ENCODE results near the gene ETFB. TPM values are rescaled to one million over a fixed set of nuclear protein-coding genes. Genes with fewer than 3 reads are reported as not detected.

Gene ETFB
- total RNA-seq, 2 donors from 2014 or later: 44.4 to 50.8 TPM

DNA sequence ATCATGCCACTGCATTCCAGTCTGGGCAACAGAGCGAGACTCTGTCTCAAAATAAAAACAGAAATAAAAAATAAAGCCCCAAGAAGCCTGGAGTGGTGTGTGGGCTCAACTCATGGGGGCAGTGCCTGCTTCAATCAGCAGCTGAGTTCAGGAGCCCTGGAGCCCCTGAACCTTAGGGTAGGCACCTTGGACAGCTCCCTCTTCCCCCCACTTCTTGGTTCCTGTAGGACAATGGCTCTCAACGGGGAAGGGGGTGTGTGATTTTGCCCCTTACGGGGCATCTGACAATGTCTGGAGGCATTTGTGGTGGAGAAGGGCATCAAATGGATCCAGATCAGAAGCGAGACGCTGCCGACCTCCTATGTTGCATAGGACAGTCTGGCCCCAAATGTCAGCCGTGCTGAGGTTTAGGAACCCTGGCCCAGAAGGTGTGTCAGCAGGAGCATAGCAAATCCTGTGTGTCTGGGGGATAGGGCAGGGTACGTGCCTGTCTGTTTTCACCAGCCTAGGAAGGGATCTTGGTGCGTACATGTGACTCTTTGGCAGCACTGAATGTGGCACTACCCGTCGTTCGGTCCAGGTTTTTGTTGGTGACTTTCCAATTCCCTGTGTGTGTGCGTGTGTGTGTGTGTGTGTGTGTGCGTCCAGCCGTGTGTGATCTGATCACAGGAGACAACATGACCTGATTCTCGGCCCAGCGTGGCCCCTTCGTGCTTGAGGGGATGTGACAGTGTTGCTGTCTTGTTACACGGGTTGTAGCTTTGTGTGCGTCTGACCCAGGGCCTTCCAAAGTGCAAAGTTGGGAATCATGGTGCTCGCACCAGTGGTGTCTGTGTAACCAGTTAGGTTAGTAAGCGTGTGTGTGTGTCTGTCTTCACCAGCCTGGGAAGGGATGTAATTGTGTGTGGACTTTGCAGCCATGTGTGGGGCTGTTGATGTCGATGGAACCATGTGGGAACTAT lies 47.2 kb downstream of the ETFB start:
- no peak for DNase-seq (ENCODE audit: low spot score)
- intact Hi-C loops (cut with DNase I): no loop called here

DNA sequence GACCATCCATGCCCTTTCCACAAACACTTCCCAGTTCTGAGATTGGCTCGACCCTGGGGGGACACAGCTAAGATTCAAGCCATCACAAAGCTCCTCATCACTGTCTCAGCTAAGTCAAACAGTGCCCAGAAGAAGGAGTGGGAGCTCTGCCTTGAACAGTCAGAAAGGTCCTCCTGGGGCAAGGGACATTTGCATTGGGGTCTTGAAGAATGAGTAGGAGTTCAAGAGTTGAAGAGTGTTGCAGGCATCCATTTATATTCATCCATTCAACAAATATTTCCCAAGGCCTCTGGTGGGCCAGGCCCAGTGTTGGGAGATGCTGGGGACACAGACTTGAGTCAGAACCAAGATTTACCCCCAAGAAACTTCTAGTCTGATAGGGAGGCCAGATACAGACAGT lies 48.2 kb downstream of the ETFB start:
- DNase-seq (ENCODE audit: low spot score): no peak
- intact Hi-C loops (cut with DNase I): no loop called here

DNA sequence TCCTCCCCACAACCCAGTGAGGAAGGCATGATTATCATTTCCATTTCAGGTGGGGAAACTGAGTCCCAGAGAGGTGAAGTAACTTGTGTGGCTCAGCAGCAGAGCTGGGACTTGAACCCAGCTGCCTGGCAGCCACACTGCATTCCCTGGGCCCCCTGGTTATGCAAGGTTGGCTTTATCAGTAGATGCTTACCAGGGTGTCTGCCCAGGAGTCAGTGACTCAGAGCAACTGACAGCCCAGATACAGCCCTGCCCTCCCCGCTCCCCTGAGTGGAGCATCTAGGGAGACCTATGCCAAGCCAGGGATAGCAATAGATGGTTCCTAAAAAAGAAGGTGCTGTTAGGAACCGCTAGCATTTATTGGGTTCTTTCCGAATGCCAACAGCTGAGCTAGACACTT lies 48.8 kb downstream of the ETFB start:
- intact Hi-C loops (cut with DNase I): no loop called here
- DNase-seq (ENCODE audit: low spot score): no peak

DNA sequence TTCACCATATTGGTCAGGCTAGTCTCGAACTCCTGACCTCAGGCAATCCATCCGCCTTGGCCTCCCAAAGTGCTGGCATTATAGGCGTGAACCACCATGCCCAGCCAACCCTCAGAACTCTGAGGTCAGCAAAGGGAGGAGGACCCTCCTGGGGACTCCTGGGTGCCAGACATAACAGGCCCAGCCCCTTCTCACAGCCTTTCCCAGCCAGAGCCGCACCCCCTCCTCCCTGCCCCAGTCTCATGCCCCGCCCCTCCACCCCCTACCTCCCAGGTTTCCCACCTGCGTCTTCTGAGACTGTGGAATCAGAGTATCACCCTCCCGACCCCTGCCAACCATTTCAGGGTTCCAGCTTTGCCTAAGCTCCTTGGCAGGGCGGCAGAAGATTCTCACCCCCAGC lies 49.5 kb downstream of the ETFB start:
- intact Hi-C loops (cut with DNase I): no loop called here

DNA sequence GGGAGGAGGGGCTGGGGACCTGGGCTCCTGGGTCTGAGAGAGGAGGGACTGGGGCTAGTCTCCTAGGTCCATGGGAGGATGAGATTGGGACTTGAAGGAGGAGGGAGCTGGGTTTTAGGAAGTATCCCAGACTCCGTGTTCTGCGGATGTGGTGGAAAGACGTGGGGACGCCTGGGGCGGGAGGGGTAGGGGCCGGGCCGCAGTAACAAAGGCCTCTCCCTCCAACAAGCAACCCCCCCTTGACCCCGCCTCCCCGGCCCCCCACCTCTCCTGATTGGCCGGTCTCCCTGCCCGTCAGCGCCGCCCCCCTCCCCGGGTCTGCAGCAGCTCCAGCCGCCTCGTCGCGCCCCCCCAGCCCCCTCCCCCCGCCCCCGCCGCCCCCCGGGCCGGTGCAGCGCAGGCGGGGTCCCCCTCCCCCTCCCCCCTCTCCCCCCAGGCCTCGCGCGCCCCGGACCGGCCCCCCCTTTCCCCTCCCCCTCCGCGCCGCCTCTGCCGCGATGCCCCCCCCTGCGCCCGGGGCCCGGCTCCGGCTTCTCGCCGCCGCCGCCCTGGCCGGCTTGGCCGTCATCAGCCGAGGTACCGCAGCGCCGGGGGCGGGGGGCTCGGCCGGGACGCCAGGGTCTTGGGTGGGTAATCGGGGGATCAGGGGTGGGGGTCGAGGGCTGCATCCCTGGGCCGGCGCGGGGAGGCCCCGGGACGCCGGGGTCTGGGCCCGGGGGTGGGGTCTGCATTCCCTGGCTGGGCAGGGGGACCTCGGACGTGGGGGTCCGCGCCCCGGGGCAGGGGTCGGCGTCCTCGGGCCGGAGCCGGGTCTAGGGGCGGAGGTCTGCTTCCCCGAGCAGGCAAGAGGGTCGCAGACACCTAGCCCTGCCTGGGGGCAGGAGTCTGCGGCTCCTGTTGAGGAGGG lies 54.6 kb downstream of the ETFB start, which contains the start of gene IGLON5:
Gene IGLON5 (plus strand): TSS at position 294 of the 907 bp plus-strand sequence. CDS start 204 bp downstream, at position 498.
- intact Hi-C loops (cut with DNase I): no loop called here
- DNase-seq (ENCODE audit: low spot score): peak; percentile 76

More for the DNA sequence above, 49.5 kb downstream of the ETFB start:
- DNase-seq (ENCODE audit: low spot score): no peak

DNA sequence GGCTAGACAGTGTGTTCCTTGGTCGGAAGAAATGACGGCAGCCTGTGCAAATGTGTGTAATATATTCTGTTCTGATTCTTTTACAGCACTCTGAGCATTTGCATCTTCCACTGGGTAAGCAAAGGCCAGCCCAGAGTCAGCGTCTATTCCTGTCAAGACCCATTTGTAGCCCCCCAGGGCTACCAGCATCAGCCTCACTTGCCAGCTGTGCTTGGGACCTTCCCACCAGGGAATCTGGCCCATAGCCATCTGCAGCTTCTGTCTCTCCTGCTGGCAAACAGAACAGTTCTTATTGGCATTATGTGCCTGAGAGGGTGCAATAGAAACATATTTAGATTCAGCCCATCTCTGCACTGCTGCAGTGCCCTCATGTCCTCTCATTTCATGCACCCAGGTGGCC lies 60.7 kb downstream of the ETFB start:
- DNase-seq (ENCODE audit: low spot score): peak; percentile 35
- intact Hi-C loops (cut with DNase I): no loop called here

DNA sequence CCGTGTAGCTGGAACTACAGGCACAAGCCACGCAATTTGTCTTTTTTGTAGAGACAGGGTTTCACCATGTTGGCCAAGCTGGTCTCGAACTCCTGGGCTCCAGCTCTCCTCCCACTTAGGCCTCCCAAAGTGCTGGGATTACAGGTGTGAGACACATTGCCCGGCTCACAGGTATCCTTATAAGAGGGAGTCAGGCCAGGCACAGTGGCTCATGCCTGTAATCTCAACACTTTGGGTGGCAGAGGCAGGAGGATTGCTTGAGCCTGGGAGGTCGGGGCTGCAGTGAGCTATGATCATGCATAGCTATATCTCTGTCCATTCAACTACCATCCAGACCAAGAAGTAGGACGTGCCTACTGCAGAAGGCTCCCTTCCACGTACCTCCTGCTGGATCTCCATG lies 64.9 kb downstream of the ETFB start:
- DNase-seq (ENCODE audit: low spot score): no peak
- intact Hi-C loops (cut with DNase I): no loop called here

DNA sequence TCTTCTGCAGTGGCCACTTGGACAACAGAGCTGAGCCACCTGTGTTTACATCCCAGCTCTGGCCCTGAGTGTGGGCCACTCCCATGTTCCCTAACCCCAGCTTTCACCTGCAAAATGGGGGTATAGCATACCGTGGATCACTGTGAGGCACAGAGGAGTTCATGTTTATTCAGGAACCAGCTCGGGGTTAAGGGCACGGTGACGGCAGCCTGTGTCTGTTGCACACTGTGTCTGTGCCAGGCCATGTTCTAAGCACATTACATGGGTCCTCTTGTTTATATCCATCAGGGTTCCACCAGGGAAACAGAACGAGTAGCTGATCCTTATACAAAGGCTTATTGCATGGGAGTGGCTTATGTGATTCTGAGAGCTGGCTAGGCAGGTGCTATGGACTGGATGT lies 68.8 kb downstream of the ETFB start:
- intact Hi-C loops (cut with DNase I): no loop called here
- DNase-seq (ENCODE audit: low spot score): no peak

DNA sequence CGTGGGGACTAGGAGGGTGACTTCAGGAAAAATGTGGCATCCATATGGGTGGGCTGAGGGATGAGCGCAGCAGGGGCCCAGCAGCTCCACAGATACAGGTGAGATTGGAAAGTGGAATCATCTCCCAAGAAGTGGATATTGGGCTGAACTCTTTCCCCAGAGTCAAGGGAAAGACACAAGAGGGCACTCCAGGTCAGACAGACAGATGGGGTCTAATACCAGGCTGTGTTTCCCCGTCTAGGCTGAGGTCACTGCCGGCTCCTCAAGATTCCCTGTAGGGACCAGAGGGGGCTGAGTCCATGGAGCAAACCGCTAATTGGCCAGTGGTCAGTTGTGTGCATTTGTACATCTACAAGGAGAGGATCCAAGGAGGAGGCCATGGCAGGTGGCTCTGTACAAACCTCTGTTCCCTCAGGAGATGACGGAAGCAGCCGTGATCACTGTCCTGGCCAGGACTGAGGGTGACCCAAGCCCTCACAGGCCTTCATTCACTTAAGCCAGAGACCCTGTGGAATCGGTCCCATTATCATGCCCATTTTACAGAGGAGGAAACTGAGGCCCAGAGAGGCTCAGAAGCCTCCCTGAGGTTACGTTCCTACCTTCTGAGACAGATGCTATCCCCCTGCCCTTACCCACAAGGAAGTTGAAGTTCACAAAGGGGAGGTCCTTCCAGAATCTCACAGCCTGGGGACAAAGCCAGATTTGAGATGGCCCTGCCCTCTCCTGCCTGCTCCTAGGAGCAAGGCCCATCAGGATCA lies 69.7 kb downstream of the ETFB start:
- no peak for DNase-seq (ENCODE audit: low spot score)
- intact Hi-C loops (cut with DNase I): no loop called here

DNA sequence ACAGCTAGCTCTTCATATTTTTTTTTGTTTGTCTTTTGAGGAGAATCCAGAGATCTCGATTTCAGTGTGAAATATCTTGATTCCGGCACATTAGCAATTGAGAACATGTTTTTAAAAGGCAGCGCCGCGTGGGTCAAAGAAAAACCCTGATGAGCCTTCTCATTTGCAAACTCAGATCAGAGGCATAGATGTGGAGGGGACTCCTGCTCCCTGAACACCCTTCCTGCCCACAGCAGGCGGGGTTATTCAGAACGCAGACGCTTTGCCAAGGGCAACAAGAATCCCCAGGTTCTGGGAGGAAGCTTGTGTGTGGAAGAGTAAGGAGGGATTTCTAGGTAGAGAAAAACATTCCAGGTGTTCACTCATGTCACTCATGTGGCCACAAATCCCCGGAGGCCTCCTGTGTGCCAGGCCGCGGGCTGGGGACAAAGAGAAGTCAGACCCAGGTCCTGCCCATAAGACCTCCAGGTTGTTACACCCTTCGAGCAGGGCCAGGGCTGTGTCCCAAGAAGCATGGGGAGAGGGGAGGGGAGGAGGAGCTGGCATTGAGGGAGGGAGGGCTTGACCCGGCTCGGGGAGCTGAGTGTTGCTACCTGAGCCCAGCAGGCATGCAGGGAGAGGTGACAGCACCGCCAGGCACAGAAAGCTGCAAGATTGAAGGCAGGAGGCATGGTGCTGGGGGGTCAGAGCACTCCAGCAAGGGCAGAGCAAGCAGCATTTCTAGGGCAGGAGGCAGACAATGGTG lies 70.6 kb downstream of the ETFB start:
- intact Hi-C loops (cut with DNase I): no loop called here
- DNase-seq (ENCODE audit: low spot score): no peak

Other genes with a start within 250 kb of the ETFB start
- gene SIGLEC9, start 241.5 kb downstream of the ETFB start, total RNA-seq: 10 to 100 TPM in 1 of 2 donors, 1 to 10 TPM in 1; 8.7 to 12.6 TPM
- gene SIGLEC7, start 224.1 kb downstream of the ETFB start, total RNA-seq: 1 to 10 TPM; 1.8 to 5.5 TPM
- 10 to 100 TPM in 1 of 2 donors, 1 to 10 TPM in 1; 10.0 to 17.4 TPM for gene CD33, start 141.3 kb downstream of the ETFB start, total RNA-seq
- not detected for gene SIGLECL1, start 115.3 kb downstream of the ETFB start, total RNA-seq
- under 1 TPM; 0.19 to 0.33 TPM for gene IGLON5, start 54.7 kb downstream of the ETFB start, total RNA-seq
- gene VSIG10L, start 24.2 kb downstream of the ETFB start, total RNA-seq: 1 to 10 TPM; 2.0 to 2.9 TPM
- gene CLDND2, start 2.6 kb upstream of the ETFB start, total RNA-seq: 1 to 10 TPM in 1 of 2 donors, under 1 TPM in 1; 0.62 to 1.2 TPM
- 1 to 10 TPM; 3.0 to 4.8 TPM for gene NKG7, start 6.3 kb upstream of the ETFB start, total RNA-seq
- not detected for gene LIM2, start 21.6 kb upstream of the ETFB start, total RNA-seq
- gene C19orf84, start 24.2 kb upstream of the ETFB start, total RNA-seq: not detected
- 10 to 100 TPM in 1 of 2 donors, 1 to 10 TPM in 1; 3.3 to 13.5 TPM for gene SIGLEC10, start 51.3 kb upstream of the ETFB start, total RNA-seq
- gene SIGLEC8, start 92.1 kb upstream of the ETFB start, total RNA-seq: under 1 TPM; 0.19 to 0.42 TPM
- gene CEACAM18, start 112.2 kb upstream of the ETFB start, total RNA-seq: not detected
- under 1 TPM; 0.42 to 1.00 TPM for gene SIGLEC12, start 135.4 kb upstream of the ETFB start, total RNA-seq
- 1 to 10 TPM in 1 of 2 donors, under 1 TPM in 1; 0.86 to 1.6 TPM for gene SIGLEC6, start 165.3 kb upstream of the ETFB start, total RNA-seq
- gene ZNF175, start 204.9 kb upstream of the ETFB start, total RNA-seq: 1 to 10 TPM; 8.0 to 9.2 TPM

Data from posterior vena cava (tissue), 2 donors.